NT2/D1 (cell line): ENCODE results near the gene GRB14.

Experiments used
- SUZ12 ChIP-seq: IDR thresholded peaks from 2 replicates; pipeline ENCODE4 v1.6.1; 2011; ENCODE audit not compliant: insufficient read length, insufficient read depth; ENCODE audit errors: extremely low read depth
- YY1 ChIP-seq: IDR thresholded peaks from 2 replicates; pipeline ENCODE4 v1.6.1; 2011; ENCODE audit not compliant: insufficient read length, insufficient read depth
- ZNF274 ChIP-seq: IDR thresholded peaks from 2 replicates; pipeline ENCODE4 v1.6.1; 2011; ENCODE audit warnings: mild to moderate bottlenecking, low read depth, low read length

DNA sequence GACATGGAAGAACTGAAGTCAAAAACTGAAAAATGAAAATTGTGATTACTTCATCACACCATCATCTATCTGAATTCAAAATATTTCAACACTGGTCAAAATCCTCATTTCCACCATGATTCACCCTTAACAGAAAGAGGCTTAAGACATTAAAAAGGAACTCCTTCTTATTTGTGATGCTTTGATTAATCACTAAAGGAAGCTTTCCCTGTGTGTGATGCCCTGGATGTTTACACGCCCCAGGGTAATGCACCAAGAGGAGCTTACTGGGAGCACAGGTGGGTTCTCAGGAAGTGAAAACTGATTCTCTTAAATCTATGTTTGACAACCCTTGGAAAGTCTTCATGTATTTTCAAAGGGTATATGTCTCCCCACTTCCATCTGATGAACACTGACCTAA is 11.5 kb downstream of the GRB14 start:
- TF ChIP-seq SUZ12 (no peak), ZNF274 (no peak), YY1 (no peak)
